C4-2B (cell line): ENCODE measurements around the gene RPL22L1.

Source experiments
- ZFX ChIP-seq: fragments of 450-650 bp; IDR thresholded peaks from 2 replicates; pipeline ENCODE4 v1.6.1; 2017
- TF ChIP-seq, protein P1 (sequence below): fragments of 450-650 bp; conservative IDR thresholded peaks from 2 replicates; pipeline ENCODE4 v1.5.1; 2017; ENCODE audit warnings: mild to moderate bottlenecking

DNA sequence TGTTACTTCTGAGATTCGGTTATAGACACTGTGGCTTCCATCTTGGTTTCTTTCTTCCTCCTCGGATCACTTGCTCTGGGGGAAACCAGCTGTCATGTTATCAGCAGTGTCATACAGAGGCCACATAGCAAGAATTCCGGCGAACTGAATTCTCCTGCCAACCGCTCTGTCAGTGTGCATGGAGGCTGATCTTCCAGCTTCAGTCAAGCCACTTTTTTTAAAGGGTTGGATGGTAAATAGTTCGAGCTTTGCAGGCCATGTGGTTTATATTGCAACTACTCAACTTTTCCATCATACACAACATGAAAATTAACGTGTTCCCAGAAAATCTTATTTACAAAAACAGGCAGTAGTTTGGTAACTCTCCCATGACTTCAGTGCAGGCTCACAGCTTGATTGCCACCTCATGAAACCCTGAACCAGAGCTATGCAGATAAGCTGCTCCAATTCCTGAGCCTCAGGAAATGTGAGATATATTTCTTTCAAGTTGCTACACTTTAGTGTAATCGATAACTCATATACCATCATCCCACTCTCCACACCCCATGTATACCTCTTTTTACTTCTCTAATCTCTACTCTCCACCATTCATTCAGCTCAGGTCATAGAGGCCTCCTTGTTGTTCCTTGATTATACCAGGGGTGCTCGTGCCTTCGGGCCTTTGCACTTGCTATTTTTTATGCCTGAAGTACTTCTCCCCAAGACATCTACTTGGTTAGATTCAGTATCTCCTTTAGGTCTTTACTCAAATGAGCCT lies 7.2 kb downstream of the RPL22L1 start:
- TF ChIP-seq, protein P1, sequence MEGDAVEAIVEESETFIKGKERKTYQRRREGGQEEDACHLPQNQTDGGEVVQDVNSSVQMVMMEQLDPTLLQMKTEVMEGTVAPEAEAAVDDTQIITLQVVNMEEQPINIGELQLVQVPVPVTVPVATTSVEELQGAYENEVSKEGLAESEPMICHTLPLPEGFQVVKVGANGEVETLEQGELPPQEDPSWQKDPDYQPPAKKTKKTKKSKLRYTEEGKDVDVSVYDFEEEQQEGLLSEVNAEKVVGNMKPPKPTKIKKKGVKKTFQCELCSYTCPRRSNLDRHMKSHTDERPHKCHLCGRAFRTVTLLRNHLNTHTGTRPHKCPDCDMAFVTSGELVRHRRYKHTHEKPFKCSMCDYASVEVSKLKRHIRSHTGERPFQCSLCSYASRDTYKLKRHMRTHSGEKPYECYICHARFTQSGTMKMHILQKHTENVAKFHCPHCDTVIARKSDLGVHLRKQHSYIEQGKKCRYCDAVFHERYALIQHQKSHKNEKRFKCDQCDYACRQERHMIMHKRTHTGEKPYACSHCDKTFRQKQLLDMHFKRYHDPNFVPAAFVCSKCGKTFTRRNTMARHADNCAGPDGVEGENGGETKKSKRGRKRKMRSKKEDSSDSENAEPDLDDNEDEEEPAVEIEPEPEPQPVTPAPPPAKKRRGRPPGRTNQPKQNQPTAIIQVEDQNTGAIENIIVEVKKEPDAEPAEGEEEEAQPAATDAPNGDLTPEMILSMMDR: no peak
- TF ChIP-seq ZFX: no peak
